ENCODE data around the gene SLC24A3. TPM values are rescaled to one million over a fixed set of nuclear protein-coding genes. Genes with fewer than 3 reads are reported as not detected.

Gene SLC24A3
- total RNA-seq, 1 donor from 2014 or later = 0.10 TPM

GRCh38 chr20:19295076-19295475, 82.6 kb downstream of the SLC24A3 start:
- Mint-ChIP-seq H3K4me1 (ENCODE audit: low read depth) (no peaks in the 10 kb centered on the region), H3K4me3 (ENCODE audit: unreplicated experiment) (no peak overlapping the region), H3K27ac (ENCODE audit: unreplicated experiment) (no peak overlapping the region), H3K36me3 (ENCODE audit: low read depth) (no peaks in the 10 kb centered on the region), H3K9me3 (ENCODE audit: low read depth) (peaks cover 7% of the 10 kb centered on the region), H3K27me3 (ENCODE audit: low read depth) (no peaks in the 10 kb centered on the region)
- no peak for TF ChIP-seq CTCF (IDR thresholded peaks at IDR 0.05)
- DNase-seq (ENCODE audit: low spot score) = no peak

- no peak for TF ChIP-seq CTCF (IDR thresholded peaks at IDR 0.05)
- no peaks in the 10 kb centered on the region for H3K4me1 Mint-ChIP-seq (ENCODE audit: low read depth)
- no peak overlapping the region for H3K27ac Mint-ChIP-seq (ENCODE audit: unreplicated experiment)
- no peaks in the 10 kb centered on the region for H3K36me3 Mint-ChIP-seq (ENCODE audit: low read depth)
- no peak for DNase-seq (ENCODE audit: low spot score)
- H3K9me3 Mint-ChIP-seq (ENCODE audit: low read depth) = peaks cover 7% of the 10 kb centered on the region
- no peaks in the 10 kb centered on the region for H3K27me3 Mint-ChIP-seq (ENCODE audit: low read depth)
- no peak overlapping the region for H3K4me3 Mint-ChIP-seq (ENCODE audit: unreplicated experiment)
These were observed 86.2 kb downstream of the SLC24A3 start for GRCh38 chr20:19298652-19299051.

GRCh38 chr20:19300395-19300794, 88.0 kb downstream of the SLC24A3 start:
- no peak for DNase-seq (ENCODE audit: low spot score)
- Mint-ChIP-seq H3K9me3 (ENCODE audit: low read depth) (peaks cover 4% of the 10 kb centered on the region), H3K27ac (ENCODE audit: unreplicated experiment) (no peak overlapping the region), H3K4me1 (ENCODE audit: low read depth) (no peaks in the 10 kb centered on the region), H3K27me3 (ENCODE audit: low read depth) (no peaks in the 10 kb centered on the region), H3K4me3 (ENCODE audit: unreplicated experiment) (no peak overlapping the region), H3K36me3 (ENCODE audit: low read depth) (no peaks in the 10 kb centered on the region)
- TF ChIP-seq CTCF (IDR thresholded peaks at IDR 0.05) = no peak

GRCh38 chr20:19301142-19301541, 88.7 kb downstream of the SLC24A3 start:
- peaks cover 4% of the 10 kb centered on the region for H3K9me3 Mint-ChIP-seq (ENCODE audit: low read depth)
- H3K4me3 Mint-ChIP-seq (ENCODE audit: unreplicated experiment) = no peak overlapping the region
- no peaks in the 10 kb centered on the region for H3K27me3 Mint-ChIP-seq (ENCODE audit: low read depth)
- no peaks in the 10 kb centered on the region for H3K4me1 Mint-ChIP-seq (ENCODE audit: low read depth)
- DNase-seq (ENCODE audit: low spot score) = no peak
- no peak overlapping the region for H3K27ac Mint-ChIP-seq (ENCODE audit: unreplicated experiment)
- no peak for TF ChIP-seq CTCF (IDR thresholded peaks at IDR 0.05)
- H3K36me3 Mint-ChIP-seq (ENCODE audit: low read depth) = no peaks in the 10 kb centered on the region

- Mint-ChIP-seq H3K4me1 (ENCODE audit: low read depth) (no peaks in the 10 kb centered on the region), H3K36me3 (ENCODE audit: low read depth) (no peaks in the 10 kb centered on the region), H3K4me3 (ENCODE audit: unreplicated experiment) (no peak overlapping the region), H3K27ac (ENCODE audit: unreplicated experiment) (no peak overlapping the region), H3K9me3 (ENCODE audit: low read depth) (peaks cover 7% of the 10 kb centered on the region), H3K27me3 (ENCODE audit: low read depth) (no peaks in the 10 kb centered on the region)
- no peak for TF ChIP-seq CTCF (IDR thresholded peaks at IDR 0.05)
- no peak for DNase-seq (ENCODE audit: low spot score)
These were observed 89.4 kb downstream of the SLC24A3 start for GRCh38 chr20:19301843-19302242.

Data from chondrocyte (in vitro differentiated cells).